ENCODE results near the gene LMCD1.

LMCD1 gene

GRCh38 chr3:8579096-8579495 is 77.5 kb downstream of the LMCD1 start:
- no peak for TF ChIP-seq TAF1 (IDR thresholded peaks at IDR 0.05; ENCODE audit: borderline replicate concordance, insufficient read depth, low read length)
- TF ChIP-seq POLR2AphosphoS5 (IDR thresholded peaks at IDR 0.05; ENCODE audit: low read depth, low read length), result no peak
- no peak for TF ChIP-seq SIN3A (IDR thresholded peaks at IDR 0.05; ENCODE audit: borderline replicate concordance, insufficient read depth, low read length)
- no peak for TF ChIP-seq FOXP2 (optimal IDR thresholded peaks at IDR 0.05; ENCODE audit: borderline replicate concordance, extremely low read depth, extremely low read length, insufficient read depth)
- no peak for TF ChIP-seq REST (IDR thresholded peaks at IDR 0.05; ENCODE audit: insufficient read depth in 1 of 2, low read depth in 2 of 2, low read length in 2 of 2)

GRCh38 chr3:8579943-8580342 is 78.3 kb downstream of the LMCD1 start:
- no peak for TF ChIP-seq FOXP2 (optimal IDR thresholded peaks at IDR 0.05; ENCODE audit: borderline replicate concordance, extremely low read depth, extremely low read length, insufficient read depth)

- no peak for TF ChIP-seq TAF1 (IDR thresholded peaks at IDR 0.05; ENCODE audit: borderline replicate concordance, insufficient read depth, low read length)
- no peak for TF ChIP-seq FOXP2 (optimal IDR thresholded peaks at IDR 0.05; ENCODE audit: borderline replicate concordance, extremely low read depth, extremely low read length, insufficient read depth)
- TF ChIP-seq REST (IDR thresholded peaks at IDR 0.05; ENCODE audit: insufficient read depth in 1 of 2, low read depth in 2 of 2, low read length in 2 of 2), result no peak
- TF ChIP-seq POLR2AphosphoS5 (IDR thresholded peaks at IDR 0.05; ENCODE audit: low read depth, low read length), result no peak
- TF ChIP-seq SIN3A (IDR thresholded peaks at IDR 0.05; ENCODE audit: borderline replicate concordance, insufficient read depth, low read length), result no peak
Observed at GRCh38 chr3:8581373-8581772, 79.8 kb downstream of the LMCD1 start.

GRCh38 chr3:8581806-8582445 is 80.3 kb downstream of the LMCD1 start:
- TF ChIP-seq SIN3A (IDR thresholded peaks at IDR 0.05; ENCODE audit: borderline replicate concordance, insufficient read depth, low read length), result no peak
- TF ChIP-seq TAF1 (IDR thresholded peaks at IDR 0.05; ENCODE audit: borderline replicate concordance, insufficient read depth, low read length), result no peak
- no peak for TF ChIP-seq REST (IDR thresholded peaks at IDR 0.05; ENCODE audit: insufficient read depth in 1 of 2, low read depth in 2 of 2, low read length in 2 of 2)
- TF ChIP-seq POLR2AphosphoS5 (IDR thresholded peaks at IDR 0.05; ENCODE audit: low read depth, low read length), result no peak
- TF ChIP-seq FOXP2 (optimal IDR thresholded peaks at IDR 0.05; ENCODE audit: borderline replicate concordance, extremely low read depth, extremely low read length, insufficient read depth), result no peak

- TF ChIP-seq FOXP2 (optimal IDR thresholded peaks at IDR 0.05; ENCODE audit: borderline replicate concordance, extremely low read depth, extremely low read length, insufficient read depth) (no peak), POLR2AphosphoS5 (IDR thresholded peaks at IDR 0.05; ENCODE audit: low read depth, low read length) (no peak), SIN3A (IDR thresholded peaks at IDR 0.05; ENCODE audit: borderline replicate concordance, insufficient read depth, low read length) (no peak), REST (IDR thresholded peaks at IDR 0.05; ENCODE audit: insufficient read depth in 1 of 2, low read depth in 2 of 2, low read length in 2 of 2) (no peak), TAF1 (IDR thresholded peaks at IDR 0.05; ENCODE audit: borderline replicate concordance, insufficient read depth, low read length) (no peak)
Observed at GRCh38 chr3:8584661-8585060, 83.0 kb downstream of the LMCD1 start.

Data from PFSK-1 (cell line).